SK-N-MC (cell line): Measurements from ENCODE around the gene ASMT.

Source experiments
- EZH2 ChIP-seq: fragments of 200-600 bp; sonication (generic); IDR thresholded peaks from one replicate; pipeline ENCODE4 v1.6.1; 2017; ENCODE audit warnings: antibody characterized with exemption
- FOXP2 ChIP-seq: optimal IDR thresholded peaks from 2 replicates; pipeline ENCODE3; 2011; ENCODE audit warnings: mild to moderate bottlenecking, moderate library complexity; ENCODE audit not compliant: insufficient read depth; ENCODE audit errors: extremely low read length, control extremely low read depth
- POLR2AphosphoS5 ChIP-seq: IDR thresholded peaks from 2 replicates; pipeline ENCODE4 v1.6.1; 2012; ENCODE audit warnings: mild to moderate bottlenecking, low read depth, low read length, borderline replicate concordance

- TF ChIP-seq EZH2 (no peak), POLR2AphosphoS5 (no peak), FOXP2 (no peak)
Measured at GRCh38 chrX:1623691-1624090, 8.8 kb downstream of the ASMT start.
